Measurements from ENCODE around the gene PPT2. TPM values are rescaled to one million over a fixed set of nuclear protein-coding genes. Genes with fewer than 3 reads are reported as not detected.
"Not testable (repeated sequence)": the region's sequence is repeated elsewhere in the genome, so short reads cannot be mapped to it uniquely, and the experiment has no call there.

Gene PPT2
- total and polyA plus RNA-seq, 2 experiments from 2014 or later, result 50.2 to 147 TPM

- Histone ChIP-seq H3K9me3 (ENCODE audit: low read depth) (no peaks in the 10 kb centered on the region), H3K36me3 (peaks cover 15% of the 10 kb centered on the region), H3K4me1 (ENCODE audit: low read depth) (peaks cover 9% of the 10 kb centered on the region), H3K27ac (peak overlapping the region; percentile 71), H3K4me3 (no peak overlapping the region), H3K27me3 (no peaks in the 10 kb centered on the region)
- no peak for TF ChIP-seq CTCF (IDR thresholded peaks at IDR 0.05; ENCODE audit: low read depth, low read length)
- DNase-seq (ENCODE audit: low read depth in 1 of 2, low spot score in 1 of 2), result no peak
Measured at GRCh38 chr6:32183483-32184083, 29.6 kb downstream of the PPT2 start.

- Histone ChIP-seq H3K4me1 (ENCODE audit: low read depth) (peaks cover 8% of the 10 kb centered on the region), H3K27ac (peak within 1 kb of the TSS; percentile 71), H3K27me3 (no peaks in the 10 kb centered on the region), H3K9me3 (ENCODE audit: low read depth) (no peaks in the 10 kb centered on the region), H3K4me3 (no peak within 1 kb of the TSS), H3K36me3 (peaks cover 15% of the 10 kb centered on the region)
- DNase-seq (ENCODE audit: low read depth in 1 of 2, low spot score in 1 of 2), result no peak
- no peak for TF ChIP-seq CTCF (IDR thresholded peaks at IDR 0.05; ENCODE audit: low read depth, low read length)
Measured at GRCh38 chr6:32184084-32184640, 30.2 kb downstream of the PPT2 start, which contains the start of gene AGER. AGER (minus strand) TSS chr6:32184253; CDS start chr6:32184222, 31 bp downstream.

GRCh38 chr6:32185681-32186131, 31.8 kb downstream of the PPT2 start:
- not testable (repeated sequence) for H3K27me3 ChIP-seq; H3K4me1 ChIP-seq (ENCODE audit: low read depth); H3K4me3 ChIP-seq; H3K9me3 ChIP-seq (ENCODE audit: low read depth)
- H3K27ac ChIP-seq, result peak overlapping the region; percentile 76
- DNase-seq (ENCODE audit: low read depth in 1 of 2, low spot score in 1 of 2), result peak; percentile 74 to 93
- peaks cover 15% of the 10 kb centered on the region for H3K36me3 ChIP-seq

- not testable (repeated sequence) for DNase-seq (ENCODE audit: low read depth in 1 of 2, low spot score in 1 of 2); H3K27me3 ChIP-seq; H3K4me3 ChIP-seq; H3K4me1 ChIP-seq (ENCODE audit: low read depth); H3K9me3 ChIP-seq (ENCODE audit: low read depth)
- Histone ChIP-seq H3K27ac (peak overlapping the region; percentile 76), H3K36me3 (peaks cover 15% of the 10 kb centered on the region)
Measured at GRCh38 chr6:32186151-32186840, 32.4 kb downstream of the PPT2 start.

GRCh38 chr6:32187009-32187709, 33.2 kb downstream of the PPT2 start:
- TF ChIP-seq CTCF (IDR thresholded peaks at IDR 0.05; ENCODE audit: low read depth, low read length), result no peak
- Histone ChIP-seq H3K4me3 (no peak overlapping the region), H3K36me3 (peaks cover 15% of the 10 kb centered on the region), H3K9me3 (ENCODE audit: low read depth) (no peaks in the 10 kb centered on the region), H3K27me3 (no peaks in the 10 kb centered on the region), H3K4me1 (ENCODE audit: low read depth) (peaks cover 4% of the 10 kb centered on the region), H3K27ac (peak overlapping the region; percentile 76)
- DNase-seq (ENCODE audit: low read depth in 1 of 2, low spot score in 1 of 2), result no peak

- H3K27me3 ChIP-seq; H3K4me3 ChIP-seq; H3K9me3 ChIP-seq (ENCODE audit: low read depth); H3K4me1 ChIP-seq (ENCODE audit: low read depth); DNase-seq (ENCODE audit: low read depth in 1 of 2, low spot score in 1 of 2): not testable (repeated sequence)
- H3K27ac ChIP-seq, result peak overlapping the region; percentile 97
- H3K36me3 ChIP-seq, result peaks cover 15% of the 10 kb centered on the region
Measured at GRCh38 chr6:32187725-32188380, 33.9 kb downstream of the PPT2 start.

Data from cardiac muscle cell (in vitro differentiated cells and primary cell).